Astrocyte of the spinal cord (primary cell): ENCODE results near the gene DUSP1.
"Not testable (repeated sequence)": the region's sequence is repeated elsewhere in the genome, so short reads cannot be mapped to it uniquely, and the experiment has no call there.

Experiments
- DNase-seq: peaks from one replicate; pipeline ENCODE4 v3.0.0; 2011; ENCODE audit warnings: low read depth, low spot score
- H3K4me3 ChIP-seq: 2 replicates; pipeline ENCODE4 v1.5.1; 2011; ENCODE audit warnings: low read depth, mild to moderate bottlenecking, low read length, moderate library complexity
- CTCF ChIP-seq: IDR thresholded peaks from 2 replicates; pipeline ENCODE4 v1.5.1; 2012; ENCODE audit warnings: low read depth, mild to moderate bottlenecking, low read length, inconsistent platforms
- in situ Hi-C: cut with HindIII; loops from 2 replicates; pipeline ENCODE4 v1.10.0; 2017; ENCODE audit warnings: low sequenced_read_pairs

The DUSP1 gene

GRCh38 chr5:172791726-172792445 is 20.9 kb upstream of the DUSP1 start:
- H3K4me3 ChIP-seq = no peak overlapping the region
- in situ Hi-C loops = no loop called here
- TF ChIP-seq CTCF = no peak
- DNase-seq = no peak

DNA sequence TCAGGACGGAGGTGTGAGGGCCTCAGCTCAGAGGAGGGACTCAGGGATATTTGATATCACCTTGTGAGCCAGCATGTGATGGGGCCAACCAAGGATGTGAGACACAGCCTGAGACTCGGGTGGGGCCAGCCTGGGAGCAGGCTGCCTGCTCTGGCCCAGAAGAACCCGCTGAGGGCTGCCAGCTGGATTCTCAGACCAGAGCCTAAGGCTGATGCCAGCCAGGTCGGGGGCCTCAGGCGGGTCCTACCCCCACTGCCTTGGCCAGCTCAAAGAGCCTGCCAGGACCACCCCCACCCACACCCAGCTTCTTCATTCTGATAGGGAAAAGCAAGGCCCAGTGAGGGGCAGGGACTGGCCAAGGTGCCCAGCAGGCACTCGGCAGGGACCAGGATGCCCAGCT is 20.3 kb upstream of the DUSP1 start:
- in situ Hi-C loops = no loop called here
- H3K4me3 ChIP-seq = no peak overlapping the region
- no peak for TF ChIP-seq CTCF
- no peak for DNase-seq

DNA sequence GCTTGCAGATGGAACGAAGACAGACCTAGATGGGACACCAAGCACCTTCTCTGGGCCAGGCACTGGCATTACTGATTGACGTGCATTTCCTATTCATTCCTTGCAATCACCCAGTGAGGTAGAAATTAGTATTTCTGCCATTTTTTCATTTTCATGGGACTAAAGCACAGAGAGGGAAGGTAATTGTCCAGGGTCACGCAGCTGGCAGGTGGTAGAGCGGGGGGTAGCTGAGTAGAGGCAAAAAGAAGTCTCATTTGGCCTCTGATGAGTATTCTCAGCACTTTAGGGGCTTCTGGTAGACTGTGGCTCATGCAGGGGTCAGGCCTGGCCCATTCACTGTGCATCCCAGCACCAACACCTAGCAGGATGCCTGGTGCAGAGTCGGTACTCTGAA is 19.5 kb upstream of the DUSP1 start:
- in situ Hi-C loops = no loop called here
- H3K4me3 ChIP-seq = no peak overlapping the region
- no peak for TF ChIP-seq CTCF
- DNase-seq = no peak

- no peak overlapping the region for H3K4me3 ChIP-seq
- in situ Hi-C loops = no loop called here
- TF ChIP-seq CTCF = no peak
- DNase-seq = no peak
Observed at GRCh38 chr5:172789687-172790495, 18.9 kb upstream of the DUSP1 start.

DNA sequence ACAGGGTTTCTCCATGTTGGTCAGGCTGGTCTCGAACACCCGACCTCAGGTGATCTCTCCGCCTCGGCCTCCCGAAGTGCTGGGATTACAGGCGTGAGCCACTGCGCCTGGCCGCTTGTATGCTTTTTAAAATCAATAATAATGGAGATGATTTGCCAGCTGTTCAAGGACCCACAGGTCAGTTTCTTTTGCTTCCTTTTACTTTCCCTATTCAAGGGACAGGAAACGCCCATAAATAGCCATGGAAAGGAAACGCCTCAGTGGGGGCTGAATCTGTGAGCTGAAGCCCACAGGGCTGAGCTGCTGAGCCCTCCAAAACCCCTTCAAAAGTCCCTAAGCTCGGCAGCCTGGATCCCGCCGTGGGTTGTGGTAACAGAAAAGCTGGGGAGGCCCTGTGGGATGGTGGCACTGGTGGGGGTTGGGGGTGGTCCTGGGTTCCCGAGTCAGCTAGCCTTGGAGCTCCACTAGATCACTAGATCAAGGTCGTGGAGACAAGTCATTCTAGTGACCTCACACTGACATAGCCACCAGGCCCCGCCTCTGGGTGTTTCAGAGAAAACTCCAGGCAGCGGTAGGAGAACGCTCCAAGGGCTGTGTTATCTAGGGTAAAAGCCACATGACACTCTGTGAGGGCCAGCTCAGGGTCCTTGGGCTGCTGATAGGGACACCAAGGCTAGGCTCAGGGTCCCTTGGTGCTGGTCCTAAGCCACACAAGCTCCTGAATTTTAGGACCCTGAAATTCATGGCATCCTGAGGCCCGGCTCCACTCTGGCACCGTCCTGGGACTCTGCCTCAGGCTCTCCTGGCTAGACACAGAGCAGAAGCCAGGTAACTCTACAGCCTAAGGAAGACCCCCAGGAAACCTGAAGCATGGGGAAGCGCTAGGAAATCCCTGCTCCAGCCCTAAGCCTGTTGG is 18.0 kb upstream of the DUSP1 start:
- TF ChIP-seq CTCF = no peak
- H3K4me3 ChIP-seq = no peak overlapping the region
- DNase-seq = no peak
- in situ Hi-C loops = no loop called here

- DNase-seq, in situ Hi-C loops: not testable (repeated sequence)
Observed at GRCh38 chr5:172787538-172787937, 16.5 kb upstream of the DUSP1 start.

More at GRCh38 chr5:172787538-172787937, 16.5 kb upstream of the DUSP1 start:
- H3K4me3 ChIP-seq = not testable (repeated sequence)
